A673 (cell line): ENCODE results near the gene RBM17.

ENCODE experiments used
- EZH2 ChIP-seq: fragments of 200-600 bp; sonication (generic); IDR thresholded peaks from 2 replicates; pipeline ENCODE4 v1.6.1; 2017; ENCODE audit warnings: borderline replicate concordance, low read depth, mild to moderate bottlenecking, mixed read lengths, antibody characterized with exemption, low read length; ENCODE audit not compliant: poor library complexity, severe bottlenecking
- TF ChIP-seq, protein P1 (sequence below): fragments of 300-800, 200-600 bp; sonication (generic); conservative IDR thresholded peaks from 2 replicates; pipeline ENCODE4 v1.5.1; 2017; ENCODE audit warnings: low read depth, mild to moderate bottlenecking, antibody characterized with exemption, low read length, moderate library complexity, mixed read lengths

- TF ChIP-seq, protein P1, sequence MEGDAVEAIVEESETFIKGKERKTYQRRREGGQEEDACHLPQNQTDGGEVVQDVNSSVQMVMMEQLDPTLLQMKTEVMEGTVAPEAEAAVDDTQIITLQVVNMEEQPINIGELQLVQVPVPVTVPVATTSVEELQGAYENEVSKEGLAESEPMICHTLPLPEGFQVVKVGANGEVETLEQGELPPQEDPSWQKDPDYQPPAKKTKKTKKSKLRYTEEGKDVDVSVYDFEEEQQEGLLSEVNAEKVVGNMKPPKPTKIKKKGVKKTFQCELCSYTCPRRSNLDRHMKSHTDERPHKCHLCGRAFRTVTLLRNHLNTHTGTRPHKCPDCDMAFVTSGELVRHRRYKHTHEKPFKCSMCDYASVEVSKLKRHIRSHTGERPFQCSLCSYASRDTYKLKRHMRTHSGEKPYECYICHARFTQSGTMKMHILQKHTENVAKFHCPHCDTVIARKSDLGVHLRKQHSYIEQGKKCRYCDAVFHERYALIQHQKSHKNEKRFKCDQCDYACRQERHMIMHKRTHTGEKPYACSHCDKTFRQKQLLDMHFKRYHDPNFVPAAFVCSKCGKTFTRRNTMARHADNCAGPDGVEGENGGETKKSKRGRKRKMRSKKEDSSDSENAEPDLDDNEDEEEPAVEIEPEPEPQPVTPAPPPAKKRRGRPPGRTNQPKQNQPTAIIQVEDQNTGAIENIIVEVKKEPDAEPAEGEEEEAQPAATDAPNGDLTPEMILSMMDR, result peak; percentile 71
- no peak for TF ChIP-seq EZH2
Observed at GRCh38 chr10:6108631-6109443, 20.0 kb downstream of the RBM17 start.
